PFSK-1 (cell line): ENCODE measurements around the gene RHEB.

Source experiments
- FOXP2 ChIP-seq: optimal IDR thresholded peaks from 2 replicates; pipeline ENCODE3; 2011; ENCODE audit warnings: borderline replicate concordance, control low read depth, inconsistent platforms; ENCODE audit not compliant: insufficient read depth; ENCODE audit errors: extremely low read length, extremely low read depth
- POLR2AphosphoS5 ChIP-seq: IDR thresholded peaks from 2 replicates; pipeline ENCODE4 v1.6.1; 2012; ENCODE audit warnings: low read depth, mild to moderate bottlenecking, control low read depth, low read length, moderate library complexity
- REST ChIP-seq, 2 experiments: IDR thresholded peaks; 2 replicates each; pipeline versions ENCODE4 v1.6.1 to v1.8.0; 2011 to 2012; ENCODE audit warnings: low read depth in 2 of 2, low read length in 2 of 2, control low read depth in 1 of 2, inconsistent platforms in 1 of 2, mild to moderate bottlenecking in 1 of 2, moderate library complexity in 1 of 2; ENCODE audit not compliant: insufficient read depth in 1 of 2
- SIN3A ChIP-seq: IDR thresholded peaks from 2 replicates; pipeline ENCODE4 v1.6.1; 2012; ENCODE audit warnings: mild to moderate bottlenecking, low read length, moderate library complexity, borderline replicate concordance; ENCODE audit not compliant: insufficient read depth
- TAF1 ChIP-seq: IDR thresholded peaks from 2 replicates; pipeline ENCODE4 v1.6.1; 2012; ENCODE audit warnings: low read length, control low read depth, borderline replicate concordance; ENCODE audit not compliant: insufficient read depth

Gene RHEB

GRCh38 chr7:151491859-151492258 lies 27.8 kb downstream of the RHEB start:
- no peak for TF ChIP-seq FOXP2
- no peak for TF ChIP-seq REST (IDR thresholded peaks at IDR 0.05; ENCODE audit: insufficient read depth in 1 of 2, low read depth in 2 of 2, low read length in 2 of 2)
- TF ChIP-seq SIN3A = no peak
- no peak for TF ChIP-seq TAF1
- TF ChIP-seq POLR2AphosphoS5 = no peak

- no peak for TF ChIP-seq TAF1
- no peak for TF ChIP-seq POLR2AphosphoS5
- no peak for TF ChIP-seq FOXP2
- no peak for TF ChIP-seq REST (IDR thresholded peaks at IDR 0.05; ENCODE audit: insufficient read depth in 1 of 2, low read depth in 2 of 2, low read length in 2 of 2)
- TF ChIP-seq SIN3A = no peak
These were observed 29.1 kb downstream of the RHEB start for GRCh38 chr7:151490456-151491105.

- TF ChIP-seq TAF1 (no peak), REST (IDR thresholded peaks at IDR 0.05; ENCODE audit: insufficient read depth in 1 of 2, low read depth in 2 of 2, low read length in 2 of 2) (no peak), SIN3A (no peak)
These were observed 30.2 kb downstream of the RHEB start for GRCh38 chr7:151489498-151489897.

GRCh38 chr7:151488096-151488495 lies 31.6 kb downstream of the RHEB start:
- TF ChIP-seq REST (IDR thresholded peaks at IDR 0.05; ENCODE audit: insufficient read depth in 1 of 2, low read depth in 2 of 2, low read length in 2 of 2) (no peak), FOXP2 (no peak), TAF1 (no peak), POLR2AphosphoS5 (no peak), SIN3A (no peak)

GRCh38 chr7:151487228-151487627 lies 32.5 kb downstream of the RHEB start:
- no peak for TF ChIP-seq POLR2AphosphoS5
- TF ChIP-seq SIN3A = no peak
- no peak for TF ChIP-seq TAF1
- TF ChIP-seq FOXP2 = no peak
- no peak for TF ChIP-seq REST (IDR thresholded peaks at IDR 0.05; ENCODE audit: insufficient read depth in 1 of 2, low read depth in 2 of 2, low read length in 2 of 2)
